K562 (cell line): ENCODE results near the gene HCAR1. TPM values are rescaled to one million over a fixed set of nuclear protein-coding genes. Genes with fewer than 3 reads are reported as not detected.

ENCODE experiments used
- ARID4B ChIP-seq: sonication (generic); formaldehyde crosslinking; IDR thresholded peaks from 2 replicates; pipeline ENCODE4 v1.8.0; 2022; ENCODE audit warnings: mild to moderate bottlenecking, missing genetic modification reagents
- BCL6 ChIP-seq: fragments of 250-450 bp; sonication (Bioruptor Pico); IDR thresholded peaks from 2 replicates; pipeline ENCODE4 v1.4.0; 2020
- DPF2 ChIP-seq: fragments of 450-650 bp; IDR thresholded peaks from 2 replicates; pipeline ENCODE4 v1.6.1; 2016
- IFI16 ChIP-seq: fragments of 250-450 bp; sonication (Bioruptor Pico); IDR thresholded peaks from 2 replicates; pipeline ENCODE4 v2.1.2; 2022; ENCODE audit warnings: mild to moderate bottlenecking, inconsistent platforms
- MYBL2 ChIP-seq, 2 experiments: fragments of 450-650 bp in 1 of 2; sonication (generic) in 1 of 2; formaldehyde crosslinking in 1 of 2; IDR thresholded peaks; 2 replicates each; pipeline versions ENCODE4 v1.6.1 to v1.8.1; 2017 to 2022; ENCODE audit warnings: borderline replicate concordance in 1 of 2, inconsistent platforms in 1 of 2, low read depth in 1 of 2, mild to moderate bottlenecking in 1 of 2, missing genetic modification reagents in 1 of 2, moderate library complexity in 1 of 2
- PBX2 ChIP-seq, 2 experiments: IDR thresholded peaks in 1 of 2; conservative IDR thresholded peaks in 1 of 2; 2 replicates each; pipeline ENCODE4 v1.6.1; 2016; ENCODE audit warnings: low read depth in 2 of 2, mild to moderate bottlenecking in 1 of 2, missing compliant biosample characterization in 1 of 2, missing genetic modification characterization in 1 of 2, moderate library complexity in 1 of 2
- PHF20 ChIP-seq: fragments of 450-650 bp; IDR thresholded peaks from 2 replicates; pipeline ENCODE4 v1.6.1; 2018; ENCODE audit not compliant: partially characterized antibody
- RBM15 ChIP-seq: fragments of 200-400 bp; formaldehyde crosslinking; IDR thresholded peaks from 2 replicates; pipeline ENCODE4 v1.6.1; 2018; ENCODE audit warnings: mild to moderate bottlenecking, low read length, moderate library complexity; ENCODE audit not compliant: insufficient read depth
- SREBF1 ChIP-seq: fragments of 150-350 bp; IDR thresholded peaks from 2 replicates; pipeline ENCODE4 v1.6.1; 2014; ENCODE audit warnings: antibody characterized with exemption, low read depth, low read length, borderline replicate concordance
- TGIF2 ChIP-seq: sonication (generic); formaldehyde crosslinking; IDR thresholded peaks from 2 replicates; pipeline ENCODE4 v1.8.1; 2022; ENCODE audit warnings: mild to moderate bottlenecking, missing genetic modification reagents, moderate library complexity
- ZNF561 ChIP-seq: fragments of 450-650 bp; formaldehyde crosslinking; conservative IDR thresholded peaks from 2 replicates; pipeline ENCODE4 v1.4.0; 2020; ENCODE audit warnings: mild to moderate bottlenecking, moderate library complexity
- ZNF589 ChIP-seq: fragments of 200-800 bp; sonication (Bioruptor generic); IDR thresholded peaks from 2 replicates; pipeline ENCODE4 v1.6.1; 2016; ENCODE audit warnings: low read depth, missing genetic modification characterization, missing compliant biosample characterization
- polyA plus RNA-seq, 8 experiments: library from polyadenylated mRNA; depleted of rRNA in 4 of 8; stranded (reverse) in 5 of 8; unstranded in 3 of 8; fragments of >200 nt; fragmentation: Nextera tagmentation in 2 of 8; fragmentation: Illumina TruSeq in 1 of 8; extraction: Ambion mirVana in 2 of 8; extraction: Trizol in 1 of 8; gene quantifications; 2 replicates each; pipeline versions ENCODE4 v1.2.1 to v1.2.3, GENCODE V29; 2011 to 2014; ENCODE audit warnings: inconsistent platforms in 1 of 8, missing spikeins in 1 of 8
- total RNA-seq, 7 experiments: library from RNA; depleted of rRNA in 6 of 7; stranded (reverse); fragments of >200 nt in 6 of 7; fragmentation: Illumina TruSeq in 2 of 7; extraction: Trizol in 2 of 7; gene quantifications; 2 replicates each; pipeline versions ENCODE4 v1.2.1 to v1.2.3, GENCODE V29; 2011 to 2021; ENCODE audit warnings: low replicate concordance in 1 of 7
- TF ChIP-seq, protein P1 (sequence below): fragments of 250-450 bp; sonication (Bioruptor Pico); IDR thresholded peaks from 2 replicates; pipeline ENCODE4 v1.4.0; 2020

Gene HCAR1
- total and polyA plus RNA-seq, 9 of the 15 experiments (the other 6 are each of a cell fraction or from before 2014, with no cell fraction given), result not detected

DNA sequence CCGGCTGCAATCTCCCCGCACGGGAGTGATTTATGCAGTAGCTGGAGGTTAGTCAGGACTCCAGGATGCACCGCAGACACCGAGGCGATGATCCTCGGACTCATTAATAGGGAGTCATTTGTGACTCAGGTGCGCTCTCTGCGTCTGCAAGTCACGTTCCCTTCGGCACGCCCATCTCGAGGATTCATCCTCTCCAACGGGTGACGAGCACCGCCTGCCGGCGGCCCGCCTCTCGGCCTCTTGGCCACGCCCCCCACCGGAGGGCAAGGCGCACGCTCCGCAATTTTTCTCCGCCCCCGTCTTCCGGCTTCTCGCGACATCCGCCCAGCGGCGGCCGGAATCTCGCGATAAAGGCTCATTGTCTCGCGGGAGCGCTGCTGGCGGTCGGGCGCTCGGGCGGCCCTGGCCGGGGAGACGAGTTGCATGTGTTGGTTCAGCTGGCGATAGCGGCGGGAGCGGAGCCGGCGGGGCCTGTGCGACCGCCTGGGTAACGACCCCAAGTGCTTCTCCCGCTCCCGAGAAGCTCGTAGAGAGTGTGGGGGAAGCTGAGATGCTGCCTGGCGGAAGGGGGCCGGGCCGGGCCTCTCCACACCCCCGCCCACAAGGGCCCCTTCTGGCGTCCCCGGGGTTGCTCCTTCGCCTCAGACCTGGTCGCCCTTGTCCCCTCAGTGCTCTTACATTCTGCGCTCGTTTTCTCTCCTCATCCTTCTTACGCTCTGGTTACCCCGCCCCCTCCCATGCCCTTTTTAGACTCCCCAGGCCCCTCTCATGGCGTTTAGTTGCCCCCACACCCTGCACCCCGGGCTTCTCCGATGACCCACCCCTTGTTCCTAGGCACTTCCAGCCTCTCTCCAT, 22.0 kb upstream of the HCAR1 start, which contains the start of gene DENR (continued):
- no peak for TF ChIP-seq PBX2 (CRISPR knock-in tag; IDR thresholded peaks at IDR 0.05; ENCODE audit: low read depth)
- TF ChIP-seq PBX2 (tag; conservative IDR thresholded peaks at IDR 0.05; ENCODE audit: low read depth), result peak; percentile 55
- TF ChIP-seq ZNF561 (CRISPR knock-in tag), result no peak
- TF ChIP-seq ZNF589 (CRISPR knock-in tag), result no peak
- no peak for TF ChIP-seq RBM15
- no peak for TF ChIP-seq TGIF2 (CRISPR knock-in tag)
- no peak for TF ChIP-seq BCL6 (CRISPR knock-in tag)
- TF ChIP-seq DPF2, result no peak
- TF ChIP-seq PHF20, result peak; percentile 87
- 0 out of 2 replicates have a peak, but pooled peaks have one; percentile 57 for TF ChIP-seq SREBF1
- TF ChIP-seq MYBL2 (IDR thresholded peaks at IDR 0.05; ENCODE audit: low read depth), result no peak
- no peak for TF ChIP-seq MYBL2 (CRISPR knock-in tag; IDR thresholded peaks at IDR 0.05; ENCODE audit: borderline replicate concordance)
- TF ChIP-seq, protein P1, sequence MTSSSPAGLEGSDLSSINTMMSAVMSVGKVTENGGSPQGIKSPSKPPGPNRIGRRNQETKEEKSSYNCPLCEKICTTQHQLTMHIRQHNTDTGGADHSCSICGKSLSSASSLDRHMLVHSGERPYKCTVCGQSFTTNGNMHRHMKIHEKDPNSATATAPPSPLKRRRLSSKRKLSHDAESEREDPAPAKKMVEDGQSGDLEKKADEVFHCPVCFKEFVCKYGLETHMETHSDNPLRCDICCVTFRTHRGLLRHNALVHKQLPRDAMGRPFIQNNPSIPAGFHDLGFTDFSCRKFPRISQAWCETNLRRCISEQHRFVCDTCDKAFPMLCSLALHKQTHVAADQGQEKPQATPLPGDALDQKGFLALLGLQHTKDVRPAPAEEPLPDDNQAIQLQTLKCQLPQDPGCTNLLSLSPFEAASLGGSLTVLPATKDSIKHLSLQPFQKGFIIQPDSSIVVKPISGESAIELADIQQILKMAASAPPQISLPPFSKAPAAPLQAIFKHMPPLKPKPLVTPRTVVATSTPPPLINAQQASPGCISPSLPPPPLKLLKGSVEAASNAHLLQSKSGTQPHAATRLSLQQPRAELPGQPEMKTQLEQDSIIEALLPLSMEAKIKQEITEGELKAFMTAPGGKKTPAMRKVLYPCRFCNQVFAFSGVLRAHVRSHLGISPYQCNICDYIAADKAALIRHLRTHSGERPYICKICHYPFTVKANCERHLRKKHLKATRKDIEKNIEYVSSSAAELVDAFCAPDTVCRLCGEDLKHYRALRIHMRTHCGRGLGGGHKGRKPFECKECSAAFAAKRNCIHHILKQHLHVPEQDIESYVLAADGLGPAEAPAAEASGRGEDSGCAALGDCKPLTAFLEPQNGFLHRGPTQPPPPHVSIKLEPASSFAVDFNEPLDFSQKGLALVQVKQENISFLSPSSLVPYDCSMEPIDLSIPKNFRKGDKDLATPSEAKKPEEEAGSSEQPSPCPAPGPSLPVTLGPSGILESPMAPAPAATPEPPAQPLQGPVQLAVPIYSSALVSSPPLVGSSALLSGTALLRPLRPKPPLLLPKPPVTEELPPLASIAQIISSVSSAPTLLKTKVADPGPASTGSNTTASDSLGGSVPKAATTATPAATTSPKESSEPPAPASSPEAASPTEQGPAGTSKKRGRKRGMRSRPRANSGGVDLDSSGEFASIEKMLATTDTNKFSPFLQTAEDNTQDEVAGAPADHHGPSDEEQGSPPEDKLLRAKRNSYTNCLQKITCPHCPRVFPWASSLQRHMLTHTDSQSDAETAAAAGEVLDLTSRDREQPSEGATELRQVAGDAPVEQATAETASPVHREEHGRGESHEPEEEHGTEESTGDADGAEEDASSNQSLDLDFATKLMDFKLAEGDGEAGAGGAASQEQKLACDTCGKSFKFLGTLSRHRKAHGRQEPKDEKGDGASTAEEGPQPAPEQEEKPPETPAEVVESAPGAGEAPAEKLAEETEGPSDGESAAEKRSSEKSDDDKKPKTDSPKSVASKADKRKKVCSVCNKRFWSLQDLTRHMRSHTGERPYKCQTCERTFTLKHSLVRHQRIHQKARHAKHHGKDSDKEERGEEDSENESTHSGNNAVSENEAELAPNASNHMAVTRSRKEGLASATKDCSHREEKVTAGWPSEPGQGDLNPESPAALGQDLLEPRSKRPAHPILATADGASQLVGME (CRISPR knock-in tag), result 0 out of 2 replicates have a peak, but pooled peaks have one; percentile 43
- TF ChIP-seq ARID4B (CRISPR knock-in tag), result peak; percentile 90
- TF ChIP-seq IFI16 (CRISPR knock-in tag), result no peak
